Stomach (tissue), 9 donors: Measurements from ENCODE around the gene B4GALT6. TPM values are rescaled to one million over a fixed set of nuclear protein-coding genes. Genes with fewer than 3 reads are reported as not detected.

Experiments
- DNase-seq, 2 donors: peaks; one replicate each; pipeline versions ENCODE4 v3.0.0 to v3.0.0-alpha.2; 2013 to 2019
- H3K27ac ChIP-seq, 5 donors: fragments of 200-600 bp in 4 of 5; sonication (generic) in 4 of 5; one replicate each; pipeline ENCODE4 v1.5.1; 2013 to 2019; ENCODE audit warnings: mild to moderate bottlenecking in 1 of 5, moderate library complexity in 1 of 5
- H3K27me3 ChIP-seq, 3 donors: fragments of 200-600 bp; sonication (generic); one replicate each; pipeline ENCODE4 v1.5.1; 2017 to 2019; ENCODE audit warnings: mixed run types in 1 of 3
- H3K36me3 ChIP-seq, 4 donors: fragments of 200-600 bp; sonication (generic); 1 replicate in 3 of 4; 2 replicates in 1 of 4; pipeline ENCODE4 v1.5.1; 2016 to 2019
- H3K4me1 ChIP-seq, 4 donors: fragments of 200-600 bp; sonication (generic); one replicate each; pipeline ENCODE4 v1.5.1; 2016 to 2019
- H3K4me3 ChIP-seq, 4 donors: fragments of 200-600 bp; sonication (generic) in 3 of 4; one replicate each; pipeline ENCODE4 v1.5.1; 2016 to 2019; ENCODE audit warnings: mild to moderate bottlenecking in 1 of 4
- H3K9me3 ChIP-seq, 4 donors: fragments of 200-600 bp; sonication (generic); one replicate each; pipeline ENCODE4 v1.5.1; 2016 to 2019
- EP300 ChIP-seq: sonication (generic); formaldehyde crosslinking; IDR thresholded peaks from one replicate; pipeline ENCODE4 v1.6.1; 2017; ENCODE audit warnings: antibody characterized with exemption
- POLR2A ChIP-seq, 4 donors: fragments of 450-650 bp; IDR thresholded peaks; one replicate each; pipeline ENCODE4 v1.6.1; 2016; ENCODE audit warnings: antibody characterized with exemption in 4 of 4, control low read depth in 2 of 4, mild to moderate bottlenecking in 1 of 4, moderate library complexity in 1 of 4
- POLR2AphosphoS5 ChIP-seq, 3 donors: sonication (generic); formaldehyde crosslinking; IDR thresholded peaks; one replicate each; pipeline ENCODE4 v1.6.1; 2016; ENCODE audit warnings: antibody characterized with exemption in 3 of 3
- WGBS, 5 donors: extraction: QIAGEN DNeasy Blood & Tissue Kit in 3 of 5; methylation state at CpG; one replicate each; pipeline versions ENCODE4 v1.1.5 to v1.1.7; 2013 to 2018; 5-methylcytosine and 5-hydroxymethylcytosine counted together
- intact Hi-C: fragments of 100-400 bp; cut with DNase I; formaldehyde crosslinking; loops from one replicate; pipeline ENCODE4 v1.15.1; 2023; ENCODE audit warnings: low total_unique reads
- polyA plus RNA-seq, 3 donors: library from polyadenylated mRNA; stranded (reverse); fragments of 200-250 nt; gene quantifications; one replicate each; pipeline ENCODE4 v1.2.3, GENCODE V29; 2013
- total RNA-seq, 5 donors: library from RNA; depleted of rRNA; stranded (reverse); fragments of >200 nt; gene quantifications; one replicate each; pipeline versions ENCODE4 v1.1.0 to v1.2.3, GENCODE V29; 2014 to 2016
- TF ChIP-seq, protein P1 (sequence below), 7 experiments: fragments of 450-650 bp in 4 of 7; fragments of 200-600 bp in 3 of 7; sonication (generic) in 3 of 7; IDR thresholded peaks; one replicate each; pipeline ENCODE4 v1.5.1; 2016 to 2019; ENCODE audit warnings: antibody characterized with exemption in 7 of 7, control low read depth in 2 of 7, mild to moderate bottlenecking in 1 of 7
- donor health status: healthy with polysubstance abuse.
- donor health status: Bipolar disorder and iron deficiency.
- donor health status: healthy.

B4GALT6 gene
- total and polyA plus RNA-seq, 8 donors = 0.45 to 8.4 (median 1.3) TPM; not detected in 1

GRCh38 chr18:31700990-31701389 is 16.6 kb upstream of the B4GALT6 start:
- TF ChIP-seq EP300 (no peak), POLR2A (IDR thresholded peaks at IDR 0.05) (no peak), POLR2AphosphoS5 (IDR thresholded peaks at IDR 0.05) (no peak)
- TF ChIP-seq, protein P1, sequence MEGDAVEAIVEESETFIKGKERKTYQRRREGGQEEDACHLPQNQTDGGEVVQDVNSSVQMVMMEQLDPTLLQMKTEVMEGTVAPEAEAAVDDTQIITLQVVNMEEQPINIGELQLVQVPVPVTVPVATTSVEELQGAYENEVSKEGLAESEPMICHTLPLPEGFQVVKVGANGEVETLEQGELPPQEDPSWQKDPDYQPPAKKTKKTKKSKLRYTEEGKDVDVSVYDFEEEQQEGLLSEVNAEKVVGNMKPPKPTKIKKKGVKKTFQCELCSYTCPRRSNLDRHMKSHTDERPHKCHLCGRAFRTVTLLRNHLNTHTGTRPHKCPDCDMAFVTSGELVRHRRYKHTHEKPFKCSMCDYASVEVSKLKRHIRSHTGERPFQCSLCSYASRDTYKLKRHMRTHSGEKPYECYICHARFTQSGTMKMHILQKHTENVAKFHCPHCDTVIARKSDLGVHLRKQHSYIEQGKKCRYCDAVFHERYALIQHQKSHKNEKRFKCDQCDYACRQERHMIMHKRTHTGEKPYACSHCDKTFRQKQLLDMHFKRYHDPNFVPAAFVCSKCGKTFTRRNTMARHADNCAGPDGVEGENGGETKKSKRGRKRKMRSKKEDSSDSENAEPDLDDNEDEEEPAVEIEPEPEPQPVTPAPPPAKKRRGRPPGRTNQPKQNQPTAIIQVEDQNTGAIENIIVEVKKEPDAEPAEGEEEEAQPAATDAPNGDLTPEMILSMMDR (IDR thresholded peaks at IDR 0.05) = no peak
- intact Hi-C loops = no loop called here
- no peaks in the 10 kb centered on the region for H3K27me3 ChIP-seq
- no peak overlapping the region for H3K27ac ChIP-seq
- no peaks in the 10 kb centered on the region for H3K36me3 ChIP-seq
- WGBS, 5 donors = 83 to 98% (median 95%) methylated on average over 1 of the region's 1 CpG
- no peaks in the 10 kb centered on the region for H3K4me1 ChIP-seq
- DNase-seq = no peak
- H3K4me3 ChIP-seq = no peak overlapping the region
- peaks cover 0 to 7% (median 0%) of the 10 kb centered on the region in 4 donors for H3K9me3 ChIP-seq

GRCh38 chr18:31697351-31698298 is 13.2 kb upstream of the B4GALT6 start:
- intact Hi-C loops = no loop called here
- 39 to 70% (median 59%) methylated on average over 6 of the region's 6 CpGs for WGBS, 5 donors
- Histone ChIP-seq H3K27ac (no peak overlapping the region), H3K4me3 (no peak overlapping the region), H3K9me3 (peaks cover 0 to 7% (median 0%) of the 10 kb centered on the region in 4 donors), H3K36me3 (no peaks in the 10 kb centered on the region), H3K4me1 (no peaks in the 10 kb centered on the region), H3K27me3 (no peaks in the 10 kb centered on the region)
- TF ChIP-seq POLR2AphosphoS5 (IDR thresholded peaks at IDR 0.05) (no peak), POLR2A (IDR thresholded peaks at IDR 0.05) (no peak), EP300 (no peak)
- TF ChIP-seq, protein P1 (IDR thresholded peaks at IDR 0.05) = no peak
- DNase-seq = no peak

DNA sequence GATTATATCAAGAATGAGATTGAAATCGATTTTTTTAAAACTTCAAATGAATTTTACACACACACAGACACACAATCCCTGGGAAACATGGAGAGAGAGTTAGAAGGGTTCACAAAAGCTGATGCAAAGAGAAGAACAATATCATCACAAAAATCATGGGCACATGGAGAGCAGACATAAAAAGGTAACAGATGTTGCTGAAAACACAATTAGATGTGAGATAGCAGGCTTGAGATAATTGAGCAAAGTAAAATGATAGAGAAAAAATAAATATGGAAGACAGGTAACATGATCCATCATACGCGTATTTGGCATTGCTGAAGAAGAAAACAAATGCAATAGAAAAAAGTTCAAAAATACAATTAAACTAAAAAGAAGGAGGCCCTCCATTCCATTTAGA is 11.6 kb upstream of the B4GALT6 start:
- no peaks in the 10 kb centered on the region for H3K36me3 ChIP-seq
- TF ChIP-seq POLR2AphosphoS5 (IDR thresholded peaks at IDR 0.05) (no peak), EP300 (no peak), POLR2A (IDR thresholded peaks at IDR 0.05) (no peak)
- TF ChIP-seq, protein P1 (IDR thresholded peaks at IDR 0.05) = no peak
- no peak for DNase-seq
- peaks cover 0 to 7% (median 0%) of the 10 kb centered on the region in 4 donors for H3K9me3 ChIP-seq
- H3K27me3 ChIP-seq = no peaks in the 10 kb centered on the region
- no peaks in the 10 kb centered on the region for H3K4me1 ChIP-seq
- H3K4me3 ChIP-seq = no peak overlapping the region
- intact Hi-C loops = no loop called here
- no peak overlapping the region for H3K27ac ChIP-seq
- WGBS, 5 donors = 85 to 93% (median 88%) methylated on average over 3 of the region's 3 CpGs

DNA sequence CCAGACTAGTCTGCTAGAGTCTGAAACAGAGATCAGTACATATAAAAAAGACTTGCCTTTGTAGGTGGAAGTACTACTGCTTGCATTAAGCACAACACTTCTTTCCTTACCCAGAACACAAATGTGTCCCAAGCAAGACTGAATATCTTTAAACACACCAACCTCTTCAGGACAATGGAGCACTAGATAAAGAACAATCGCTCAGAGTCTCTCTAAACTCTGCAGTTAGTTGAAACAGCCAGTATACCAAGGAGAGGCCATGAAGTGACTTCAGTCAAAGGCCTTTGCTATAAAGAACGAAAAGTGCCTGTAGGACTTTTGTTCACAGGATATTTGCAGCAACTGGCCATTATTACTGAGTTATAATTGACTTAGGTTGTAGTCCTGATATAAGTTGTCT is 9.9 kb upstream of the B4GALT6 start:
- no peak for DNase-seq
- Histone ChIP-seq H3K27ac (no peak overlapping the region), H3K9me3 (peaks cover 0 to 7% (median 0%) of the 10 kb centered on the region in 4 donors), H3K4me3 (no peak overlapping the region), H3K36me3 (no peaks in the 10 kb centered on the region), H3K27me3 (no peaks in the 10 kb centered on the region), H3K4me1 (no peaks in the 10 kb centered on the region)
- intact Hi-C loops = no loop called here
- TF ChIP-seq, protein P1 (IDR thresholded peaks at IDR 0.05) = no peak
- TF ChIP-seq EP300 (no peak), POLR2A (IDR thresholded peaks at IDR 0.05) (no peak), POLR2AphosphoS5 (IDR thresholded peaks at IDR 0.05) (no peak)
- WGBS, 5 donors = 74 to 89% (median 81%) methylated on average over 2 of the region's 2 CpGs
